IPS DF 6.9 (cell line): ENCODE measurements around the gene FAM241A.

Source experiments
- DNase-seq: peaks from one replicate; pipeline ENCODE4 v3.0.0-alpha.2; 2013; ENCODE audit warnings: low read depth, low spot score
- H3K27ac ChIP-seq: one replicate; pipeline ENCODE4 v1.5.1; 2013; ENCODE audit warnings: low read length, control low read depth
- H3K27me3 ChIP-seq: 2 replicates; pipeline ENCODE4 v1.6.1; 2013; ENCODE audit warnings: mild to moderate bottlenecking, low read length; ENCODE audit not compliant: control insufficient read depth, insufficient read depth
- H3K36me3 ChIP-seq: 2 replicates; pipeline ENCODE4 v1.6.1; 2013; ENCODE audit warnings: low read length; ENCODE audit not compliant: control insufficient read depth, insufficient read depth
- H3K4me1 ChIP-seq: 2 replicates; pipeline ENCODE4 v1.6.1; 2013; ENCODE audit warnings: low read length; ENCODE audit not compliant: control insufficient read depth, insufficient read depth
- H3K4me3 ChIP-seq: 2 replicates; pipeline ENCODE4 v1.5.1; 2013; ENCODE audit warnings: mild to moderate bottlenecking, low read length
- H3K9me3 ChIP-seq: 2 replicates; pipeline ENCODE4 v1.6.1; 2013; ENCODE audit warnings: low read length, inconsistent platforms; ENCODE audit not compliant: control insufficient read depth, insufficient read depth
- WGBS: extraction: QIAGEN DNeasy Blood & Tissue Kit; methylation state at CpG from one replicate; pipeline ENCODE4 v1.1.7; 2013; ENCODE audit warnings: mixed read lengths, missing lambda C conversion rate; ENCODE audit not compliant: insufficient read length, insufficient coverage; 5-methylcytosine and 5-hydroxymethylcytosine counted together

The FAM241A gene

GRCh38 chr4:112238833-112239232 is 93.6 kb downstream of the FAM241A start:
- Histone ChIP-seq H3K27ac (no peak overlapping the region), H3K4me1 (no peaks in the 10 kb centered on the region; the same call in 1 of the 2 replicates), H3K9me3 (no peaks in the 10 kb centered on the region), H3K36me3 (no peaks in the 10 kb centered on the region), H3K4me3 (no peak overlapping the region), H3K27me3 (no peaks in the 10 kb centered on the region)
- WGBS = no CpG with 5 or more reads among the region's 2 CpGs
- DNase-seq = no peak
